ENCODE results near the gene TBX18. TPM values are rescaled to one million over a fixed set of nuclear protein-coding genes. Genes with fewer than 3 reads are reported as not detected.

Gene TBX18
- total RNA-seq, 1 donor from 2014 or later, result 1.0 TPM

GRCh38 chr6:84769306-84769705 lies 4.9 kb upstream of the TBX18 start:
- Histone ChIP-seq H3K4me1 (peaks cover 14% of the 10 kb centered on the region), H3K27me3 (peaks cover 99% of the 10 kb centered on the region), H3K4me3 (no peak overlapping the region), H3K27ac (no peak overlapping the region), H3K36me3 (no peaks in the 10 kb centered on the region), H3K9me3 (no peaks in the 10 kb centered on the region)
- intact Hi-C loops (cut with DNase I), result no loop called here
- DNase-seq (no peak), ATAC-seq (no peak)
- TF ChIP-seq CTCF (IDR thresholded peaks at IDR 0.05), result no peak

GRCh38 chr6:84768442-84769174 lies 4.2 kb upstream of the TBX18 start:
- H3K4me3 ChIP-seq, result no peak overlapping the region
- ATAC-seq (no peak), DNase-seq (no peak)
- H3K4me1 ChIP-seq, result peaks cover 8% of the 10 kb centered on the region
- no peak for TF ChIP-seq CTCF (IDR thresholded peaks at IDR 0.05)
- intact Hi-C loops (cut with DNase I), result no loop called here
- H3K27ac ChIP-seq, result no peak overlapping the region
- H3K9me3 ChIP-seq, result no peaks in the 10 kb centered on the region
- peaks cover 99% of the 10 kb centered on the region for H3K27me3 ChIP-seq
- no peaks in the 10 kb centered on the region for H3K36me3 ChIP-seq

- no peak for TF ChIP-seq CTCF (IDR thresholded peaks at IDR 0.05)
- Histone ChIP-seq H3K27me3 (peaks cover 100% of the 10 kb centered on the region), H3K9me3 (no peaks in the 10 kb centered on the region), H3K27ac (no peak overlapping the region), H3K36me3 (no peaks in the 10 kb centered on the region), H3K4me3 (no peak overlapping the region), H3K4me1 (peaks cover 6% of the 10 kb centered on the region)
- intact Hi-C loops (cut with DNase I), result no loop called here
- ATAC-seq (no peak), DNase-seq (no peak)
These were observed 3.3 kb upstream of the TBX18 start for GRCh38 chr6:84767526-84768201.

GRCh38 chr6:84766799-84767525 lies 2.6 kb upstream of the TBX18 start:
- no peak for DNase-seq
- intact Hi-C loops (cut with DNase I), result no loop called here
- peaks cover 100% of the 10 kb centered on the region for H3K27me3 ChIP-seq

More at GRCh38 chr6:84766799-84767525, 2.6 kb upstream of the TBX18 start:
- peaks cover 6% of the 10 kb centered on the region for H3K4me1 ChIP-seq
- no peak overlapping the region for H3K4me3 ChIP-seq
- no peaks in the 10 kb centered on the region for H3K36me3 ChIP-seq
- no peak overlapping the region for H3K27ac ChIP-seq
- ATAC-seq, result no peak
- H3K9me3 ChIP-seq, result no peaks in the 10 kb centered on the region
- no peak for TF ChIP-seq CTCF (IDR thresholded peaks at IDR 0.05)
